Fibroblast of the aortic adventitia (primary cell): ENCODE data around the gene THEM4. TPM values are rescaled to one million over a fixed set of nuclear protein-coding genes. Genes with fewer than 3 reads are reported as not detected.
"Not testable (repeated sequence)": the region's sequence is repeated elsewhere in the genome, so short reads cannot be mapped to it uniquely, and the experiment has no call there.

ENCODE experiments used
- DNase-seq: peaks from one replicate; pipeline ENCODE4 v3.0.0-alpha.2; 2010; ENCODE audit warnings: low read depth
- H3K4me3 ChIP-seq: 2 replicates; pipeline ENCODE4 v1.5.1; 2011; ENCODE audit warnings: low read depth, mild to moderate bottlenecking, control low read depth, low read length, moderate library complexity
- total RNA-seq: library from RNA; depleted of rRNA; stranded (reverse); fragments of >200 nt; gene quantifications from 2 replicates; pipeline ENCODE4 v1.2.3, GENCODE V29; 2012; ENCODE audit warnings: low replicate concordance
- TF ChIP-seq, protein P1 (sequence below): IDR thresholded peaks from 2 replicates; pipeline ENCODE4 v1.5.1; 2011; ENCODE audit warnings: mild to moderate bottlenecking, low read length, control low read depth, inconsistent platforms; ENCODE audit not compliant: insufficient read depth

The THEM4 gene
- total RNA-seq, 1 donor: 18.3 TPM

- peak; percentile 53 for DNase-seq
- H3K4me3 ChIP-seq: no peak overlapping the region
- TF ChIP-seq, protein P1, sequence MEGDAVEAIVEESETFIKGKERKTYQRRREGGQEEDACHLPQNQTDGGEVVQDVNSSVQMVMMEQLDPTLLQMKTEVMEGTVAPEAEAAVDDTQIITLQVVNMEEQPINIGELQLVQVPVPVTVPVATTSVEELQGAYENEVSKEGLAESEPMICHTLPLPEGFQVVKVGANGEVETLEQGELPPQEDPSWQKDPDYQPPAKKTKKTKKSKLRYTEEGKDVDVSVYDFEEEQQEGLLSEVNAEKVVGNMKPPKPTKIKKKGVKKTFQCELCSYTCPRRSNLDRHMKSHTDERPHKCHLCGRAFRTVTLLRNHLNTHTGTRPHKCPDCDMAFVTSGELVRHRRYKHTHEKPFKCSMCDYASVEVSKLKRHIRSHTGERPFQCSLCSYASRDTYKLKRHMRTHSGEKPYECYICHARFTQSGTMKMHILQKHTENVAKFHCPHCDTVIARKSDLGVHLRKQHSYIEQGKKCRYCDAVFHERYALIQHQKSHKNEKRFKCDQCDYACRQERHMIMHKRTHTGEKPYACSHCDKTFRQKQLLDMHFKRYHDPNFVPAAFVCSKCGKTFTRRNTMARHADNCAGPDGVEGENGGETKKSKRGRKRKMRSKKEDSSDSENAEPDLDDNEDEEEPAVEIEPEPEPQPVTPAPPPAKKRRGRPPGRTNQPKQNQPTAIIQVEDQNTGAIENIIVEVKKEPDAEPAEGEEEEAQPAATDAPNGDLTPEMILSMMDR: no peak
Observed at GRCh38 chr1:151905070-151905442, 4.3 kb downstream of the THEM4 start.

GRCh38 chr1:151902858-151903257, 6.5 kb downstream of the THEM4 start:
- no peak overlapping the region for H3K4me3 ChIP-seq
- no peak for DNase-seq
- TF ChIP-seq, protein P1: no peak

GRCh38 chr1:151900804-151901203, 8.5 kb downstream of the THEM4 start:
- not testable (repeated sequence) for H3K4me3 ChIP-seq, DNase-seq

GRCh38 chr1:151898519-151898991, 10.8 kb downstream of the THEM4 start:
- DNase-seq: no peak
- TF ChIP-seq, protein P1: no peak
- H3K4me3 ChIP-seq: no peak overlapping the region

DNA sequence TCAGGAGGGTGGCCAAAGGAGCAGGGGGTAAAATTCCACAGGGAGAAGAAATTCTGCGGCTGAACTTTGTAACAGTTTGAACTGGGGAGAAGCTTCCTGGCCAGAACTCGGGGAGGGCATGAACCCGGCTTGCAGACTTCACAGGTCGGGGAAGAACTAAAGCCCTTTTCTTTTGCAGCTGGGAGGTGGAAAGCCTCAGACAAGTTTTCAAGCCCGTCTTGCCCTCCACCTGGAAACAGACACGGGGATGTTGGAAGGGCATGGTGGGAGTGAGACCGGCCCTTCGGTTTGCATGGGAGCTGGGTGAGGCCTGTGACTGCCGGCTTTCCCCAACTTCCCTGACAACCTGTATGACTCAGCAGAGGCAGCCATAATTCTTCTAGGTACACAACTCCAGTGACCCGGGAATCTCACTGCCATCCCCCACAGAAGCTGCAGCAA, 11.3 kb downstream of the THEM4 start:
- H3K4me3 ChIP-seq: no peak overlapping the region
- TF ChIP-seq, protein P1: no peak

DNA sequence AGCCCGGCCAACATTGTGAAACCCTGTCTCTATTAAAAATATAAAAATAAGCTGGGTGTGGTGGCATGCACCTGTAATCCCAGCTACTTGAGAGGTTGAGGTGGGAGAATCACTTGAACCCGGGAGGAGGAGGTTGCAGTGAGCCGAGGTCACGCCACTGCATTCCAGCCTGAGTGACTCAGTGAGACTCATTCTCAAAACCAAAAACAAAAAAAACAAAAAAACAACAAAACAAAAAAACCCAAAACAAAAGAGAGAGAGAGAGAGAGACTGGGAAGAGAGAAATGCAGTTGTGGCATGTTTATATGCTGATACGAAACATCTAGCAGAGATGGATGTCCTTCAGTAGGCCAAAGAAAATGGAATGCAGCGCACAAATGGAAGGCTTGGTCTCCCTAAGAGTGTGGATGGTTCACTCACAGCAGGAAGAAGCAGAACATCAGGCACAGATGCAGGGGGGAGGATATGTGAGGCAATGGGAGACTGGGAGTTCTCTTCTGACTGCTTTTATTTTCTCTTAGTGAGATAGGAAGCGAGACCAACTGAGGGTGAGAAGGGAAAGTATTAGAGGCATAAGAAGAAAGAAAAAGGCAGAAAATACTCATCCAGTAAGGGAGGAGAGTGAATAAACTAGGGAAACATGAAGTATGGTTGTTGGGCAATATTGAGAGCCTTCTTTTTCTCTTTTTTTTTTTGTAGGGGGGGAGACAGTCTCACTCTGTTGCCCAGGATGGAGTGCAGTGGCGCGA, 16.0 kb downstream of the THEM4 start:
- DNase-seq: no peak
- no peak overlapping the region for H3K4me3 ChIP-seq
- TF ChIP-seq, protein P1: no peak

More for the DNA sequence above, 11.3 kb downstream of the THEM4 start:
- DNase-seq: no peak

DNA sequence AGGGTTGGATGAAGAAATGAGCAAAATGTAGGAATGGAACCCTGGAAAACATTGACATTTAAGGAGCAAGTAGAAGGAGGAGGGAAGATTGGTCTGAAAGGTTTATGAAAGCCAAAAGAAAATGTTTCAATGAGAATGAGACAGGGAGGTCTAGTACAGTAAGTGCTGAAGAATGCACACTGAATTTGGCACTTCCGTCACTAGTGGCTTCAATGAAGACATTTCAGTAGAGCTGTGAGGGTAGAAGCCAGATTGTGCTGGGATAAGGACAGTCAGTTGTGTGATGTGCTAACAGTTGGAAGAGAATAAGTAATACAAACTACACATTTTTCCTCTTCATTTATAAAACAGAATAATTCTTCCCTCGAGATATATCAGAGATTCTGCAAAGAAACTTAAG, 17.1 kb downstream of the THEM4 start:
- peak; percentile 48 for DNase-seq
- TF ChIP-seq, protein P1: no peak
- no peak overlapping the region for H3K4me3 ChIP-seq
